ENCODE data around the gene ABCC6. TPM values are rescaled to one million over a fixed set of nuclear protein-coding genes. Genes with fewer than 3 reads are reported as not detected.

ABCC6 gene
- total RNA-seq, 1 experiment from 2014 or later: 44.6 TPM

GRCh38 chr16:16126896-16127295 lies 96.4 kb downstream of the ABCC6 start:
- peak overlapping the region; percentile 50 for H3K27ac Mint-ChIP-seq (ENCODE audit: unreplicated experiment)
- CTCF ChIA-PET: interaction anchor here (1.6 kb wide), 1 partner anchor 252 kb away, joined by 12 read pairs; no protein-coding TSS in a partner anchor

DNA sequence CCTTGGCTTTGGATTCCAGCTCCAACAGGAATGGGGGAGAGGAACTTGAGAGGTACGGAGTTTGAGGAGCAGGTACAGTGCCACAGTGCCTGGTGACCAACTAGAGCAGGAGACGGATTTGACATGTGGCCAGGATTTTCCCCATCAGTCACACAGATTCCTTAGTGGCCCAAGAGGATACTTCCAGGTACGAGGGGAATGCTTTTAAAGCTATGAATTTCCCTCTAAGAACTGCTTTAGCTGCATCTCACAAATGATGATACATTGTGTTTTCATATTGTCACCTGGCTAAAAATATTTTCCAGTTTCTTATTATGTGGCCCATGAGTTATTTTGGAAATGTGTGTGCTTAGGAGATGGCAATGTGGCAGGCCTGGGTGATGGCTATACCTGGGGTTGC lies 98.3 kb downstream of the ABCC6 start:
- Mint-ChIP-seq H3K9me3 (ENCODE audit: unreplicated experiment) (peaks cover 9% of the 10 kb centered on the region), H3K4me1 (ENCODE audit: low read depth, unreplicated experiment) (no peaks in the 10 kb centered on the region), H3K27ac (ENCODE audit: unreplicated experiment) (no peak overlapping the region), H3K36me3 (ENCODE audit: insufficient read depth, unreplicated experiment) (peaks cover 20% of the 10 kb centered on the region), H3K4me3 (ENCODE audit: unreplicated experiment) (no peak overlapping the region), H3K27me3 (ENCODE audit: insufficient read depth, unreplicated experiment) (no peaks in the 10 kb centered on the region)
- no peaks in the 10 kb centered on the region for H3K27me3 ChIP-seq (replicated peaks; ENCODE audit: control insufficient read depth, insufficient read depth, low read length)
- H3K9me3 ChIP-seq: no peaks in the 10 kb centered on the region
- DNase-seq: no peak
- no peak overlapping the region for H3K4me3 ChIP-seq (ENCODE audit: low read depth, low read length)
- no peaks in the 10 kb centered on the region for H3K36me3 ChIP-seq (ENCODE audit: control insufficient read depth, insufficient read depth, low read length)
- intact Hi-C loops (cut with micrococcal nuclease; ENCODE audit: unreplicated experiment): no loop called here
- TF ChIP-seq CTCF (IDR thresholded peaks at IDR 0.05; ENCODE audit: insufficient read depth in 1 of 2, low read depth in 1 of 2, low read length in 1 of 2, severe bottlenecking in 1 of 2, unreplicated experiment in 1 of 2): no peak
- no peaks in the 10 kb centered on the region for H3K4me1 ChIP-seq
- ChIA-PET CTCF (no interaction called here), POLR2A (no interaction called here)
- no TSS peak for BruUV-seq (replicated peaks)

More at GRCh38 chr16:16126896-16127295, 96.4 kb downstream of the ABCC6 start:
- no TSS peak for BruUV-seq (replicated peaks)
- intact Hi-C loops (cut with micrococcal nuclease; ENCODE audit: unreplicated experiment): loop anchor here (1.0 kb wide), 3 partner anchors 53 to 361 kb away; no protein-coding TSS in a partner anchor
- POLR2A ChIA-PET: no interaction called here
- peaks cover 9% of the 10 kb centered on the region for H3K9me3 Mint-ChIP-seq (ENCODE audit: unreplicated experiment)
- Histone ChIP-seq H3K4me3 (ENCODE audit: low read depth, low read length) (no peak overlapping the region), H3K27me3 (replicated peaks; ENCODE audit: control insufficient read depth, insufficient read depth, low read length) (no peaks in the 10 kb centered on the region), H3K9me3 (no peaks in the 10 kb centered on the region), H3K36me3 (ENCODE audit: control insufficient read depth, insufficient read depth, low read length) (no peaks in the 10 kb centered on the region), H3K4me1 (no peaks in the 10 kb centered on the region)
- H3K4me1 Mint-ChIP-seq (ENCODE audit: low read depth, unreplicated experiment): no peaks in the 10 kb centered on the region
- no peak overlapping the region for H3K4me3 Mint-ChIP-seq (ENCODE audit: unreplicated experiment)
- DNase-seq: no peak
- H3K36me3 Mint-ChIP-seq (ENCODE audit: insufficient read depth, unreplicated experiment): peaks cover 14% of the 10 kb centered on the region
- no peaks in the 10 kb centered on the region for H3K27me3 Mint-ChIP-seq (ENCODE audit: insufficient read depth, unreplicated experiment)
- TF ChIP-seq CTCF (IDR thresholded peaks at IDR 0.05; ENCODE audit: insufficient read depth in 1 of 2, low read depth in 1 of 2, low read length in 1 of 2, severe bottlenecking in 1 of 2, unreplicated experiment in 1 of 2): no peak

- Histone ChIP-seq H3K27me3 (replicated peaks; ENCODE audit: control insufficient read depth, insufficient read depth, low read length) (no peaks in the 10 kb centered on the region), H3K4me1 (no peaks in the 10 kb centered on the region), H3K9me3 (no peaks in the 10 kb centered on the region), H3K4me3 (ENCODE audit: low read depth, low read length) (no peak overlapping the region), H3K36me3 (ENCODE audit: control insufficient read depth, insufficient read depth, low read length) (no peaks in the 10 kb centered on the region)
- no peak for TF ChIP-seq CTCF (IDR thresholded peaks at IDR 0.05; ENCODE audit: insufficient read depth in 1 of 2, low read depth in 1 of 2, low read length in 1 of 2, severe bottlenecking in 1 of 2, unreplicated experiment in 1 of 2)
- H3K36me3 Mint-ChIP-seq (ENCODE audit: insufficient read depth, unreplicated experiment): peaks cover 20% of the 10 kb centered on the region
- no peak overlapping the region for H3K27ac Mint-ChIP-seq (ENCODE audit: unreplicated experiment)
- ChIA-PET CTCF (no interaction called here), POLR2A (no interaction called here)
- H3K4me3 Mint-ChIP-seq (ENCODE audit: unreplicated experiment): no peak overlapping the region
- no peaks in the 10 kb centered on the region for H3K4me1 Mint-ChIP-seq (ENCODE audit: low read depth, unreplicated experiment)
- peaks cover 9% of the 10 kb centered on the region for H3K9me3 Mint-ChIP-seq (ENCODE audit: unreplicated experiment)
- BruUV-seq (replicated peaks): no TSS peak
- no peak for DNase-seq
- intact Hi-C loops (cut with micrococcal nuclease; ENCODE audit: unreplicated experiment): no loop called here
- H3K27me3 Mint-ChIP-seq (ENCODE audit: insufficient read depth, unreplicated experiment): no peaks in the 10 kb centered on the region
Measured at GRCh38 chr16:16124438-16124837, 98.9 kb downstream of the ABCC6 start.

Measured in Caco-2 (cell line).